ENCODE results near the gene SRMS.

SRMS gene

GRCh38 chr20:63498960-63499337 is 48.6 kb downstream of the SRMS start, which contains the start of gene EEF1A2:
Gene EEF1A2, minus strand, starts transcription at chr20:63499083. Its CDS starts 1,320 bp downstream, at chr20:63497763.
- ChIA-PET CTCF (no interaction called here), POLR2A (ENCODE audit: low non-redundant PET) (no interaction called here)
- DNase-seq (ENCODE audit: low spot score) = no peak
- no peak within 1 kb of the TSS for H3K27ac ChIP-seq
- peak; percentile 37 for TF ChIP-seq CTCF (conservative IDR thresholded peaks at IDR 0.05; ENCODE audit: low read depth)

DNA sequence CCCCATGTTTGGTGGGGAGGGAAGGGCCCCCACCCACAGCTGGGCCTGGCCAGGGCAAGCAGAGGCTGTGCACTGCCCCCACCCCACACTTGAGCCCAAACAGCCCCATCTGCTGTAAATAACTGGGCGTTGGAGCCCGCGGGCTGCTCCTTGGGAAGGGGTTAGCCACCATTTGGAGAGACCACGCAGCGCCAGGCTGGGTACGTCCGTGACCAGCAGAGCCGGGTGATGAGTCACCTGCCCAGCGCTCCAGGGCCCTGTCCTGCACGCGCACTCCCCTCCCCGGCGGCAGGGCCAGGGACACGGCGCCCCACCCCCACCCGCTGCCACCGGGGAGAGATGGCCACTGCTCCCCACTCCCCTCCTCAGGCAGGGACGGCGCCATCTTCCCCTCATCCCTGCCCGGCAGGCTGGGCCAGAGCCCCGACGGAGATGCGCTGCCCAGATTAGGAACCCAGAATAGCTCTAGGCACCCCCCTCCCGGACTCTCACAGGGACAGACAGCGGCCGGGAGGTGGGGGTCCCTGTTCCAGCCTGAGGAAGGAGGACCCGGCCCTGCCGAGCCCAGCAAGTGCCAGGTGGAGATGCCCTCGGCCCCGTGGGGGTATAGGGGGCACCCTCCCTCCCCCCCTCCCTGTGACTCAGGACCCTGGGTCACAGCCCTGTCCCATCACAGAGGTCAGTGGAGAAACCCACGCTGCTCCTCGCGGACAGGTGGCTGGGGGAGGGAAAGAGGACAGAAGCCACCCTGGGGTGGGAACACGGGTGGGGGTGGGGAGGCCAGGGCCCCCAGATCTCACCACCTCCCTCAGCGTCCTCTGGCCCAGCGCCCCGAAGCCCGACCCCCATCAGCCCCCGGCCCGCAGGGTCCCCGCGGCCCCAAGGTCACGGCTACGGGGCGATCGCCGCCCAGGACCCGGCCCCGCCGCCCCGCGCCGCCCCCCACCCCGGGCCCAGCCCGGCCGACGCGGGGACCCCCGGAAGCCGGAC is 49.3 kb downstream of the SRMS start:
- TF ChIP-seq CTCF (conservative IDR thresholded peaks at IDR 0.05; ENCODE audit: low read depth) = no peak
- no peak overlapping the region for H3K27ac ChIP-seq
- ChIA-PET CTCF (interaction anchor here (0.7 to 0.9 kb wide), 2 partner anchors 56 to 188 kb away, joined by 4 to 5 read pairs; no protein-coding TSS in a partner anchor), POLR2A (ENCODE audit: low non-redundant PET) (interaction anchor here (2.4 kb wide), 1 partner anchor 22 kb away, joined by 25 read pairs; the partner anchor contains the start of gene PPDPF)
- peak; percentile 69 for DNase-seq (ENCODE audit: low spot score)

DNA sequence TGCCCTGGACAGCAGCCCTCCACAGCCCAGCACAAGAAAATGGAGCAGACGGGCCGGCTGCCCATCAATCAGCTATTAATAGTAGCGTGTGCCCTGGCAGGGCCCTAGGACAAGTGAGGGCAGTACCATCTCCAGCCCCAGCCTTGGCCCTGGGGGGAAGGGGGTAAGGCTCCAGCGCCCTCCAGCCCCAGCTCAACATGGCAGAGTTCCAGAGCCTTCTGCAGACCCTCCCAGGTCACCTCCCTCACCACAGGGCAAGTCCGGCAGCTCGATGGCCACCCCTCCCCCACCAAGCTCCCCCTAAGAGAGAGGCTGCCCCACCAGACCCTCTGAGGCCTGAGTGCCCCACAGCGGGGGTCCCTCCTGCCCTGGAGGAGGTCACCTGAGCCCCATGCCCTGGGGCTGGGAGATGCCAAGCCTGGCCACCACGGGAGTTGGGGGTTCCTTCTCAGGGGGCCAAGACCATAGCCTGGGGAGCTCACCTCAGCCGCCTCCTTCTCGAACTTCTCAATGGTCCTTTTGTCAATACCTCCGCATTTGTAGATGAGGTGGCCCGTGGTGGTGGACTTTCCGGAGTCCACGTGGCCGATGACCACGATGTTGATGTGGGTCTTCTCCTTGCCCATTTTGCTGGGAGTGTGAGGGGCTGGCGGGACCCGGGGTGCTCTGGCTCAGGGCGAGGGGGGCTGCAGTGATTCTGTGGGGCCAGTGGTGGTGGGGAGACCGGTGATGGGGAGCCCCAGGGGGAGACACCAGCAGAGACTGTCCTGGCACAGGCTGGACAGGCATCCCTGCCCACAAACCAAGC is 50.2 kb downstream of the SRMS start:
- CTCF ChIA-PET = interaction anchor here (0.6 to 2.0 kb wide), 19 partner anchors 9 to 687 kb away, joined by 3 to 20 read pairs (median 5); partner anchors contain the start of gene PPDPF
- no peak overlapping the region for H3K27ac ChIP-seq
- no peak for TF ChIP-seq CTCF (conservative IDR thresholded peaks at IDR 0.05; ENCODE audit: low read depth)
- POLR2A ChIA-PET (ENCODE audit: low non-redundant PET) = interaction anchor here (0.6 to 2.4 kb wide), 3 partner anchors 23 to 245 kb away, joined by 3 to 25 read pairs (median 6); partner anchors contain the start of gene PPDPF
- no peak for DNase-seq (ENCODE audit: low spot score)

- TF ChIP-seq CTCF (conservative IDR thresholded peaks at IDR 0.05; ENCODE audit: low read depth) = no peak
- CTCF ChIA-PET = interaction anchor here (0.5 to 2.0 kb wide), 37 partner anchors 8 to 866 kb away, joined by 3 to 20 read pairs (median 4); partner anchors contain the start of genes PPDPF and PTK6
- POLR2A ChIA-PET (ENCODE audit: low non-redundant PET) = interaction anchor here (0.6 to 2.4 kb wide), 6 partner anchors 24 to 244 kb away, joined by 3 to 25 read pairs (median 4); partner anchors contain the start of genes GMEB2 and PPDPF
- peak overlapping the region; percentile 6; the same call in 1 of the 2 replicates for H3K27ac ChIP-seq
- DNase-seq (ENCODE audit: low spot score) = no peak
Observed at GRCh38 chr20:63496596-63497120, 50.9 kb downstream of the SRMS start.

DNA sequence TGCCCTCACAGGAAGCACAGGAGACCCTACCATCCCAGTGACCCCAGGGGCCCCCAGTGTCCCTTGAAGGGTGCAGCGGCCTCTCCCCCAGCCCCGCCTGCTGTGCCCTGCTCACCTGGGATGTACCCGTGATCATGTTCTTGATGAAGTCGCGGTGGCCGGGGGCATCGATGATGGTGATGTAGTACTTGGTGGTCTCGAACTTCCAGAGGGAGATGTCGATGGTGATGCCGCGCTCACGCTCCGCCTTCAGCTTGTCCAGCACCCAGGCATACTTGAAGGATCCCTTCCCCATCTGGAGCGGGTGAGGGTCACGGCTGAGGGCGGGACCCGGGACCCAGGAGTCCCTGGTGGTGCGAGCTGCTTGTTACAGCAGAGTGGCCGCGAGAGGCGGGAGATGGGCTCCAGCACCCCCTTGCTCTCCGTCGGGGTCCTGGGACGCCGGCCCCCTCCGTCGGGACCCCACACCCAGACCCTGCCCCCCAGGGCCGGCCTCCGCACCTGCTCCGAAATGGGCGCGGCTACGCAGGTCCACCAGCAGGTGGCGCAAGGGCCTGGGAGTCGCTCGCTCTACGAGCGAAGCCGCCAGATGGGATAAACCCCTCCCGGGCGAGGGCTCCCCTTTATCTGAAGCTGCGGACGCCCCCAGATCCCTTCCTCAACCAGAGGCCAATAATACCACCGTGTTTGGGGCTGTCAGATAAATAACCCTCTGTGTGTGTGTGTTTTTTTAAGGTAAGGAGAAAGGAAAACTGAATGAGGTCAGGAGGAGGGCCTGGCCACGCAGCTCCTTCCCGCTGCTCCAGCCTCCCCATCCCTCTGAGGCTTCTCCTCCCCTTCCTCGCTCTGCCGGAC is 51.6 kb downstream of the SRMS start:
- ChIA-PET CTCF (interaction anchor here (0.5 to 2.0 kb wide), 35 partner anchors 9 to 865 kb away, joined by 3 to 20 read pairs (median 4); partner anchors contain the start of genes PPDPF and PTK6), POLR2A (ENCODE audit: low non-redundant PET) (interaction anchor here (0.6 to 2.4 kb wide), 4 partner anchors 24 to 131 kb away, joined by 3 to 25 read pairs (median 4); partner anchors contain the start of genes GMEB2 and PPDPF)
- peak overlapping the region; percentile 6; the same call in 1 of the 2 replicates for H3K27ac ChIP-seq
- peak; percentile 84 for DNase-seq (ENCODE audit: low spot score)
- TF ChIP-seq CTCF (conservative IDR thresholded peaks at IDR 0.05; ENCODE audit: low read depth) = peak; percentile 100
